Measurements from ENCODE around the gene JSRP1.
"Not testable (repeated sequence)": the region's sequence is repeated elsewhere in the genome, so short reads cannot be mapped to it uniquely, and the experiment has no call there.

Gene JSRP1

GRCh38 chr19:2282062-2282861 is 26.0 kb upstream of the JSRP1 start, which contains the start of gene PEAK3:
TSS of gene PEAK3 (minus strand) at chr19:2282175. CDS start at chr19:2280931, 1,244 bp downstream.
- peak; percentile 77 to 91 (median 86) for DNase-seq

- DNase-seq, result not testable (repeated sequence)
Observed at GRCh38 chr19:2281265-2282061, 25.2 kb upstream of the JSRP1 start.

DNA sequence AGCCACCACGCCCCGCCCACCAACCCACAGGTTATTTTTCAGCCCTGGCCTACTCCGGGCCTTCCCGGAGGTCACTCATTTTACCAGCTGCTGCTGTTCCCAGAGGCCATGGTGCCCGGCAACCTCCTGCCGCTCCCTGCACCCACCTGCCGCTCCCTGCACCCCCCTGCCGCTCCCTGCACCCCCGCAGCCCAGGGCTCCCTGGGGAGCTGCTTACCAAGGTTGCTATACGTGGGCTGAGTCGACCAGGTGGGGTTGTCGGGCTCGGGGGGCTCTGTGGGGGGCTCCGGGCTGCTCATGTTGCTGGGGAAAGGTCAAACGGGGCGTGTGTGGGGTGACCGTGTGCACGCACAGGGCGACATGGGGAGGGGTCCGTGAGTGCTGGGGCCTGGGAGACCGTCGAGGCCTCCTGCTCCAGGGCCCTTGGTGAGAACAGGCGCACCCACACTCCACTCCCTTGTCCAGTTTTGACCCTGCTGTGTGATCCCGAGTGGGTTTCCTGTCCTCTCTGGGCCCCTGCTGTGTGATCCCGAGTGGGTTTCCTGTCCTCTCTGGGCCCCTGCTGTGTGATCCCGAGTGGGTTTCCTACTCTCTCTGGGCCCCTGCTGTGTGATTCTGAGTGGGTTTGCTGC is 24.5 kb upstream of the JSRP1 start:
- DNase-seq, result no peak

DNA sequence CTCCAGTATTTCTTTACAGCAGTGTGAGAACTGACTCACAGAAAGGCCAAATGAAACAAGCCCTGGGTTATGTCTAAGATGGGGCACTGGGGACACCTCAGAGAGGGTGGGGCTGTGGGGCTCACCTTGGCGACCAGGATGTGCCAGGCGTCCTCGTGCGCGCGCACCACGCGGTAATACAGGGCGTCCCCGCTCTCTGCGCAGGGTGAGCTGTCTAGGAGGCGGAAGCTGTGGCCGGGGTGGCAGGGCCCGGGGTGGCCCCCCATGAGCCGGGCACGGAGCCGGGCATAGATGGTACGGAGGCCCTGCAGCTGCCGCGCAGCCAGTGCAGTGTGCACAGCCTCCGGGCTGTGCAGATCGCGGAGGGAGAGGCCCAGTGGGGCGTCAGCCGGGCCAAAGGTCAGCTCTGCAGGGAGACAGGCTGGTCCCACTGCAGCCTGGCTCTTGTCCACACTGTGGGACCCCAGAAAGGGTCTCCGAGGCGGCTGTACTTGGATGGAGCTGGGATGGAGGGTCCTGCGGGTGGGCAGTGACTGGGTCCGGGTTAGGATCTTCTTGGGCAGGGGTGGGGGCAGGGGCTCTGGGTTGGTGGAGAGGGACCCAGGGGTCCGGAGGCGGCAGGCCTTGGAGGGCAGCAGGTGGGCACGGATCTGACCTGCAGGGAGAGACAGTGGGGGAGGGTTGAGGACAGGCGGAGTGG is 22.4 kb upstream of the JSRP1 start:
- DNase-seq, result no peak

GRCh38 chr19:2277138-2277537 is 20.9 kb upstream of the JSRP1 start:
- DNase-seq, result no peak

- no peak for DNase-seq
Observed at GRCh38 chr19:2276429-2276986, 20.3 kb upstream of the JSRP1 start.

- DNase-seq, result no peak
Observed at GRCh38 chr19:2275588-2276428, 19.6 kb upstream of the JSRP1 start.

DNA sequence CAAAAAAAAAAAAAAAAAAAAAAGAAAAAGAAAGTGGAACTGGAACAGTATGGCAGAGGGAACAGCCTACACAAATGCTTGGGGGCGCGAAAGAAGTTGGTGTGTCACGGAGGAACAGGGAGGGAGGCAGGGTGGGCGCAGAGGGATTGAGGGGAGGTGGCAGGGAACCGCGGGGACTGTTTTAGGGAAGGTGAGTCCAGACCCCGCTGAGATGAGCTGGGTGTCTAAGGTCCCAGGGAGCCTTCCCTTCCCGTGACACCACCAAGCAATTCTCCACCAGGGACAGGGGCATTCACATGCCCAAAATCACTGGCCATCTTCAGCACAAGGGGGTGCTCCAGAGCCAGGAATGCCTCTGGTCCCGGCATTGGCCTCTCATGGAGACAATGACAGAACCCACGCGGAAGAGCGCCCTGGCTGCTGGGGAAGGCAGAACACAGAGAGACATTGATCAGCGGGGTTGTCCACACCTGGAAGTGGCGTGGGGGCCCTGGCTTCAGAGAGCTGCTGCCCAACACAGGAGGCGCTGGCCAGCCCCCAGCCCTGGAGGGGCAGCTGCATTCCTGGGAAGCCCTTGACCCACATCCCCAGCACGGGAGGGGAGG is 18.8 kb upstream of the JSRP1 start:
- DNase-seq, result peak; percentile 82 to 89 (median 88)

GRCh38 chr19:2274185-2274711 is 18.0 kb upstream of the JSRP1 start:
- DNase-seq, result peak in 1 of 4 experiments; percentile 21

DNA sequence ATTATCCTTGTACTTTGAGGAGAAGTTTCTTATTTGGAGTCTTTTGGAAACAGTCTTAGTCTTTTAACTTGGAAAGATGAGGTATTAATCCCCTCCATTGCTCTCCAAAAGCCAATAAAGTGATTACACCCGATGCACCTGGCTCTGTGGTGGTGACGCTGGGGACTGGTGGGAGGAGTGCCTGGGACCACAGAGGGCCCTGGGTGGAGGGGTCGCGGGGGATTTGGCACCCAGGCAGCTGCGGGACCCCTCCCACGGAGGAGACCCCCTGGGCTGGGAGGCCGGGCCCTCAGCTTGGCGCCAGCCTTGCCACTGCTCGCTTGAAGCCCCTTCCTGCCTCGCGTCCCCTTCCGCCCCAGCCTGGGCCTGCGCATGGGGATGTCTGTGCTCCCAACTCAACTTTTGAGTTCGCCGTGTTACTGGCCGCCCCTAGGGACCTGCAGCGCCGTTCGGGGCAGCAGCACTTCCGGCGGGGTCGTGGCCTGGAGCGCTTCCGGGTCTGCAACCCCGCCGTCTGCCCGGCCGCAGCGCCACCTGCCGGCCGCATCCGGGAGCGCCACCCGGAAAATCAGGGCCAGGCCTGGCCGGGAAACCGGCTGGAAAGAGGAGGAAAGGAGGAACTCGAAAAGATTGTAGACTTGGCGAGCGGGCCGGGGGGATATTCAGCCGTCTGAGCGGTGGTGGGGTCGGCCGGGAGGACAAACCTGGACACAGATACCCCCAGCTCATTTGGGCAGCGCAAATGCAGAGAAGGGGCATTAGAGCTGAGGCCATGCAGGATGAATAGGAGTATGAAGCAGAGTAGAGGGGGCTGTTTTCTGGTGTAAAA is 17.4 kb upstream of the JSRP1 start:
- DNase-seq, result peak; percentile 83 to 90 (median 88)

GRCh38 chr19:2271234-2272103 is 15.3 kb upstream of the JSRP1 start:
- peak; percentile 50 to 70 (median 61) for DNase-seq

GRCh38 chr19:2270423-2271233 is 14.4 kb upstream of the JSRP1 start:
- DNase-seq, result peak; percentile 97 to 99 (median 98)

- DNase-seq, result peak in 3 of 4 experiments; percentile 46 to 68 (median 63)
Observed at GRCh38 chr19:2270157-2270422, 13.9 kb upstream of the JSRP1 start.

GRCh38 chr19:2269244-2270156 is 13.3 kb upstream of the JSRP1 start:
- peak; percentile 98 for DNase-seq

DNA sequence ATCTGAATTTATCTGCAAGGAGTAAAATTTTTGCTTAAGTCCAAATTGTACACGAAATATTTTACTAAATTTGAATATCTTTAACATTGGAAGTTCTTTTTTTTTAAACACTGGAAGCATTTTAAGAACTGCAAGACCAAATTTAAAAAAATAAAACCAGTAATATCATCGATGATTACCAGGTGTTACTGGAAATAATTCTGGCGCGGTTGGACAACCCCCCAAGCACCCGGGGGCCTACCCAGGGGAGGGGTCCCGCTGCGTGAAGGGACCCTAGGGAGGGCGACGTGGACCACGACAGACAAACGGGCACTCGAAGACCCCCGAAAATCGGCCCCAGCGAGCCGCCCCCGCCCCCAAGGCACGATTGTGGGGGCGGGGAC is 12.6 kb upstream of the JSRP1 start:
- no peak for DNase-seq

- no peak for DNase-seq
Observed at GRCh38 chr19:2268480-2268830, 12.2 kb upstream of the JSRP1 start.

Data from suppressor macrophage (primary cell).